Fibroblast of upper back skin (primary cell): ENCODE measurements around the gene KIAA1217.
A peak's percentile ranks its signal among the peaks of the same experiment; 100 is the strongest.
"Not testable (repeated sequence)": the region's sequence is repeated elsewhere in the genome, so short reads cannot be mapped to it uniquely, and the experiment has no call there.

Source experiments
- DNase-seq: peaks from one replicate; pipeline ENCODE4 v3.0.0-alpha.2; 2013

The KIAA1217 gene

DNA sequence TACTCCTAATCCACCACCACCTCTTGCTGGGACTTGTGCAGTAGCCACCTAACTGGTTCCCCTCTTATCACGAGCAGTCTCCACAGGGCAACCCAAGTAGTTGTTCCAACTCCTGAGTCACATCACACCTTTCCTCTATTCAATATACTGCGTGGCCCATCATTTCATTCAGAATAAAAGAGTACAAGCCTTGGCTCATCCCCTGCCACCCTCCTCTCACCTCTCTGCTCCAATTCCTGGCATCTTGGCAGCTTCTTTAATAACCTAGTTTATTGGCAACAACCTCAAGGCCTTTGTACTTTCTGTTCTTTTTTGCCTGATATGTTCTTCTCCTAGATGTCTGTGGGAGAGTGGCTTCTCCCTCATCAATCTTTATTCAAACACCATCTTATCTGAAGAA lies 199.4 kb downstream of the KIAA1217 start:
- DNase-seq, result no peak

GRCh38 chr10:24414597-24414996 lies 205.7 kb downstream of the KIAA1217 start:
- no peak for DNase-seq

DNA sequence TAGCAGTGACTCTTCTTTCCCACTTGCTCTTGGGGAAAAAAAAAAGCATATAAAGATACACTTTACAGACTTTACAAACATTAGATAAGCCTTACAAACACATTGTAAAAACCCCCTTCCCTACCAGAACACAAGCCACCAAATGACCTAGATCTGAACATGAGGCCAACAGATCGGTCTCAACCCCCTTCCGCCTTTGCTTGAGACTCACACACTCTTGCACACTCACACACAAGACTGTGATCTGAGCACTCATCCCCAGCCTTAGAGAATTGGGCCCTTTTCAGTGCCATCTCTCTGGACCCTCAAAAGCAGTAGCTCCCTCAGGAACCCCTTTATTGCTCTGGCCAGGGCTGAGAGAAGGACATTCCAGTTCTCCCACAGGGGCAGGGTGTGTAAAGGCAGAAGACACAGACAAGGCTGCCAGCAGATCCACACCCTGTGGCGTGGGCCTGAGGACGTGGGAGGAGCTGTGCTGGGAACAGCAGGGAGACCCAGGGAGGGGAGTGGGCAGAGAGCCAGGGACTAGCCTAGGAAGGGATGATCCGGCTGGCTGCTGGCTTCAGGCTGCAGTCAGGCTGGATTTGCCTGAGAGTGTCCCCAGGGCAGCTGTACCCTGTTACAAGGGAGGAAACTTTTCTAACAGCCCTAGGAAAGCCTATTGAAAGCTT lies 206.7 kb downstream of the KIAA1217 start:
- DNase-seq, result peak; percentile 52

- no peak for DNase-seq
Measured at GRCh38 chr10:24416248-24416647, 207.3 kb downstream of the KIAA1217 start.

- no peak for DNase-seq
Measured at GRCh38 chr10:24417053-24417452, 208.1 kb downstream of the KIAA1217 start.

DNA sequence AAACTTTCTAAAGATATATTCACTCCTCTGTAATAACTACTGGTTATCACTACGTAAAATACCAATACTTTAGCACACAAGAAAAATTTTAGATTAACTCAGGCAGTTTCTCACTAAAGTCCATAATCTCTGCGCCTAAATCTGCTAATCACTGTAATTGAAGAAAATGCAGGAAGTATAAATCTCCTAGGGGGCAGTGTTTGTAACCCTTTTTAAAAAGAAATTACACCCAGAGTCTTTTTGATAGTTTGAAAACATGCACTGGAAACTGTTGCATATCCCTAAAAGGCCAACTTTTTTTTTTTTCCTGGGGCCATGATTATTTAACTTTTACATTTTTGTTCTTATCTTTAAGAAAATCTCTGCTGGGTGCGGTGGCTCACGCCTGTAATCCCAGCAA lies 209.6 kb downstream of the KIAA1217 start:
- DNase-seq, result no peak

- DNase-seq, result peak; percentile 38
Measured at GRCh38 chr10:24419066-24419465, 210.1 kb downstream of the KIAA1217 start.

DNA sequence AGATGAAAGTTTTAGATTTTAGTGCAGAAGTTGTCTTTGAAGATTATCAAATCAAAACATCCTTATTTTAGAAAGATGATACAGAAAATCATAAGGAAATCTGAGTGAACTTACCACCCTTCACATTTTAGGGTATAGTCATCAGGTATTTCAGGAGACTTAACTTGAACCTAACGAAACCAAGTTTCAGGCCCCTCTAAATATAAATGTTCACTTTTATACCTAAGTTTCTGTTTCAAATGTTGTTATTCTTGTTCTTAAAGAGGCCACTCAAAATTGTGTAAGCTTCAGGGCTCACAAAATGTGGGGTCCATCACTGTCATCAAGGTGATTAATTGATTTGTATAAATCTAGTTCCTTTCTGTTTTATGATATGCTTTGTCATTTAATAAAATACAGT lies 216.2 kb downstream of the KIAA1217 start:
- no peak for DNase-seq

- DNase-seq, result no peak
Measured at GRCh38 chr10:24427678-24428409, 218.9 kb downstream of the KIAA1217 start.

GRCh38 chr10:24428410-24428782 lies 219.5 kb downstream of the KIAA1217 start:
- DNase-seq, result peak; percentile 74

GRCh38 chr10:24430591-24430990 lies 221.7 kb downstream of the KIAA1217 start:
- no peak for DNase-seq

DNA sequence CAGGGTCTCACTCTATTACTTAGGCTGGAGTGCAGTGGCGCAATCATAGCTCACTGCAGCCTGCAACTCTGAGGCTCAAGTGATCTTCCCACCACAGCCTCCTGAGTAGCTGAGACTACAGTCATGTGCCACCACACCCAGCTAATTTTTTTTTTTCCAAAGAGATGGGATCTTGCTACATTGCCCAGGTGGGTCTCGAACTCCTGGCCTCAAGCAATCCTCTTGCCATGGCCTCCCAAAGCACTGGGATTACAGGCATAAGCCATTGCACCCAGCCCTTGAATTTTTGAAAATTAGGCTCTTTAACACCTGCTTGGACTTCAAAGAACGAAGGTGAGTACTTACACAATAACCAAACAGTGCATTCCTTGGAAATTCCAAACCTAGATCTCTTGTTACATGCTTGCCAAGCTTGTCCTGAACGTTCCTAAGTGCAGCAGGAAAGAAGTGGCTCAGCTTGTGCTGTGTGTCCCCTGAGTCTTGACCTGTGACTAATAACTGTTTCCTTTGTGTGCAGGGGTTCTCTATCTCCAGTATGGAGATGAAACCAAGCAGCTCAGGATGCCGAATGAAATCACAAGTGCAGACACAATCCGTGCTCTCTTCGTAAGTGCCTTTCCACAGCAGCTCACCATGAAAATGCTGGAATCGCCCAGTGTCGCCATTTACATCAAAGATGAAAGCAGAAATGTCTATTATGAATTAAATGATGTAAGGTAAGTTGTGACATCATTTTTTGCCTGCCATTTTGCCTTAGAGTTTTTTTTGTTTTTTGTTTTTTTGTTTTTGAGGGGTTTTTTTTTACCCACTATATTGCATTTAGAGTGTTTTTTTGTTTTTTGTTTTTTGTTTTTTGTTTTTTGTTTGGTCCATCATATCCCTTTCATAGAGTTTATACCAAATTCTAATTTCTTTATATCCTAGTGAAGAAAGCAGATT lies 223.8 kb downstream of the KIAA1217 start:
- peak; percentile 29 for DNase-seq

- DNase-seq, result no peak
Measured at GRCh38 chr10:24433705-24434104, 224.8 kb downstream of the KIAA1217 start.

DNA sequence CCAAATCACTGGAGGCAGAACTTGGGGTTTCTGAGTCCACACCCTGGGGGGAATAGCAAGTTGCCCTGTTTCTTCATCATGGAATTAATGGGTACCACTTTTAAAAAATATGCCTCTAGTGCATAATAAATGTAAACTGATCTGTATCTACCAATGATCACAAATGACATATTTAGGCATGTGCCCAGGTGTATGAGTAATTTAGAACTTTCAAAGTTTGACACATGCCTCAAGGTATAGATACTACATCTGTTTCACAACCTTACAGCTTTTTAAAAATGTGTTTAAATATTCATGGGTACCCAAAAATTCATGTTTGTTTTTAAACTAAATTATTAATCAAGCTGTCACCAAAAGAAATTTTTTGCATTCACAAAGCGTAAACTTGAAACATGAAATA lies 226.0 kb downstream of the KIAA1217 start:
- no peak for DNase-seq

GRCh38 chr10:24435374-24435773 lies 226.4 kb downstream of the KIAA1217 start:
- peak; percentile 68 for DNase-seq

- no peak for DNase-seq
Measured at GRCh38 chr10:24437302-24437701, 228.4 kb downstream of the KIAA1217 start.

DNA sequence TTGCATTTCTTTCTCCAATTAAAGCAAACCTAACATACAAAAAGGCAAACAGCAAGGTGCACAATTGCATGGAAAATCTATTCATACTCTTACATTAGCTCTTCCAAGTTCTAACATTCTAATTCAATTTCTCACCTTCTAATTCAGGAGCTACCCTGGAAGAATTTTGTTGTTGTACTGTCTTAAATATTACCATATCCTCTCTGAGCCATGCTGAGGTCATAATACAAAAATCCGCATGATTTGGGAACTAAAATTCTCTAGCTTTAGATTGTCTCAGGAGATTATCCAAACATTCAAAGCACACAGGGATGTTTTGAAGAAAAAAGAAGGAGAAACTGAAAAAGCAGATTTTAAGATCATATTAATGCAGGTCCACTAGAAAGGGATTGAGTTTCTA lies 229.9 kb downstream of the KIAA1217 start:
- DNase-seq, result peak; percentile 64

- DNase-seq, result peak; percentile 56
Measured at GRCh38 chr10:24439935-24440334, 231.0 kb downstream of the KIAA1217 start.

DNA sequence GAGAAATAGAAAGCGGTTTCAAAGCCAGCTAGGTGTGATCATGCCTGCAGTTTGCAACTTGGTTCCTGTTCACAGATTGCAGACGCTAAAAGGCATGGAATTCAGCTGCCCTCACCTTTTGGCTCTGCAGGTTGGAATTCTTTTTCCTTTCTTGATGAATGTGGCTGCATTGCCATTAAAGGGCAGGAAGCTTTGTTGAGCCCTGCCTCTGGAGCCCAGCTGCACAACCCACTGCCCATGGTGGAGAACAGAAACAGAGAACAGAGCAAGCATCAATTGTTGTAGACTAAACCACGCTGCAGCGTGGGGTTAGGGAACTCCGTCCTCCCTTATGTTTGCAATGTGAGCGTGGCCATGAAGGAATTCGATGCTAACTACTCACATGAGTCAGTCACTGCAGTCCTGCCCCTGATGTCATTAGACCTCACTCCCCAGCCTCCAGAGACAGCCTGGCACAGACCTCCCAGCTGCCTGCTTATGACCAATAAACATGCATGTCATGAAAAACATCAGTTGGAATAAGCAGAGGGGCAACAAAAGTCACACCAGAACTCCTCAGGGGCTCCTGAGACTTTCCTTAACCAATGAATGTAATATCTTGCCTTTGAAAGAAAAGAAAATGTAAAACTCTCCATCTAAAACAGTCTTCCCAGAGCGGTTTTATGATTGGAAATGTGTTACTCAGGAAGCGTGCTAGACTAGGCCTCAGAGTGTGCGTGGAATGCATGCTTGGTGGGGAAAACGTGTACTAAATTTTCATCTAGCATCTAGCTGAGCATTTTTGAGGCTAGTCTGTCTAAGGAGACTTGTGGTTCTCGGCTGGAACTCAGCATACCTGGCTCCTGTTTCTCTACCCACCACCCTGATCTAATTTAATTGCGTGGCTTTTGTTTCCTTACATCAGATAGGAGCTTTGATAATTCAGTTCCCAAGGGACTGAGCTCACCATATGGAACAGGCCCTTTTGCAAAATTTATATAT lies 232.2 kb downstream of the KIAA1217 start:
- DNase-seq, result peak; percentile 93

DNA sequence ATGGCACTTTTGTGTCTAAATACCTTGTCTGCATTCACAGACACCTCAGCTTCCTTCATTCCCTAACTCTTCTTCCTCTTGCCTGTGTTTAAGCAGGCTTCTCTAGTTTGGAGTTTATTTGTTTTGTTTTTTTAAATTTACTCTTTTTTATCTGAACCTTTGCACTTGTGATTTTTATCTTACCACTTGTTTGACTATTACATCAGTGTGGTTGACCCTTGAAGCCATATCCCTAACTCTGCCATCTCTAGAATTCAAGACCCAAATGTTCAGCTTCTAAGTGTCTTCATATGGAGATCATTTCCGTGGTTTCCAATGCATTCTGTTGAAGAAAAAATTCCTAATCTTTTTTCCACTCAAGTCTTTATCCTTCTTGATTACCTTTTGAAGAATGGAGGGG lies 233.3 kb downstream of the KIAA1217 start:
- DNase-seq, result no peak

DNA sequence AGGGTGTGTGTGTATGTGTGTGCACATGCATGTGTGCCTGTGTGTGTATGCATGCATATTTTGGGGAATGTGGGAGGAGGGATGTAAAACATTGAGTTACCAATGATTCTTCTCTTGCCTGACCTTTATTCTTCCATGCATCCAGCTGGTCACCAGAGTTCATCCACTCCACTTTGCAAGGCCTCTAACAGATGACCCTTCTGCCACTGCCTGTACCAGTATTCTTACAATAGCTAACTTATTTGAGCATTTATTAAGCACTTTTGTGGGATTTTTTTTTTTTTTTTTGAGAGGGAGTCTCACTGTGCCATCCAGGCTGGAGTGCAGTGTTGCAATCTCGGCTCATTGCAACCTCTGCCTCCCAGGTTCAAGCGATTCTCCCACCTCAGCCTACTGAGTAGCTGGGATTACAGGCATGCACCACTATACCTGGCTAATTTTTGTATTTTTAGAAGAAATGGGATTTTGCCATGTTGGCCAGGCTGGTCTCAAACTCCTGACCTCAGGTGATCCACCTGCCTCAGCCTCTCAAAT lies 233.8 kb downstream of the KIAA1217 start:
- not testable (repeated sequence) for DNase-seq

DNA sequence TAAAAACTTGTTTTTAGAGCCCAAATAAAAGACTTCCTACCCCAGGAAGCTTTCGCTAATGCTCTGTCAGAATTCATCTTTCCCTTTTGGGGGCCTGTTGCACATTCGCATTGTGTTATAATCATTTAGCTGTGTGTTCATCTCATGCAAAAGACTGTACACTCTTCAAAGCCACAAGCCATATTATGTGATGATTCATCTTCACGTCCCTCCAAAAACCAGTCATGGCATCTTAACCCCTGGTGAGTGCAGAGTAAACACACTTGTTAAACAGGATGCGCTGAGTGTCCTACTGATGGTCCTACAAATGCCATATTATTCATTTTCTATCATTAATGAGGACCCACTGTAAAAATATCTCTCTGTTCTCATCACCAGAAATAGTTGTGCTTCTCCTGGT lies 235.4 kb downstream of the KIAA1217 start:
- peak; percentile 94 for DNase-seq
